Breast epithelium (tissue), 3 donors: Measurements from ENCODE around the gene MEPE.

ENCODE experiments used
- POLR2AphosphoS5 ChIP-seq, 3 donors: sonication (generic); formaldehyde crosslinking; IDR thresholded peaks; one replicate each; pipeline ENCODE4 v1.6.1; 2017; ENCODE audit warnings: antibody characterized with exemption in 3 of 3
- TF ChIP-seq, protein P1 (sequence below), 3 donors: fragments of 450-650 bp; IDR thresholded peaks; one replicate each; pipeline ENCODE4 v1.5.1; 2016 to 2017; ENCODE audit warnings: antibody characterized with exemption in 3 of 3, mild to moderate bottlenecking in 3 of 3, moderate library complexity in 3 of 3

GRCh38 chr4:87802858-87803257 is 29.9 kb upstream of the MEPE start:
- TF ChIP-seq, protein P1, sequence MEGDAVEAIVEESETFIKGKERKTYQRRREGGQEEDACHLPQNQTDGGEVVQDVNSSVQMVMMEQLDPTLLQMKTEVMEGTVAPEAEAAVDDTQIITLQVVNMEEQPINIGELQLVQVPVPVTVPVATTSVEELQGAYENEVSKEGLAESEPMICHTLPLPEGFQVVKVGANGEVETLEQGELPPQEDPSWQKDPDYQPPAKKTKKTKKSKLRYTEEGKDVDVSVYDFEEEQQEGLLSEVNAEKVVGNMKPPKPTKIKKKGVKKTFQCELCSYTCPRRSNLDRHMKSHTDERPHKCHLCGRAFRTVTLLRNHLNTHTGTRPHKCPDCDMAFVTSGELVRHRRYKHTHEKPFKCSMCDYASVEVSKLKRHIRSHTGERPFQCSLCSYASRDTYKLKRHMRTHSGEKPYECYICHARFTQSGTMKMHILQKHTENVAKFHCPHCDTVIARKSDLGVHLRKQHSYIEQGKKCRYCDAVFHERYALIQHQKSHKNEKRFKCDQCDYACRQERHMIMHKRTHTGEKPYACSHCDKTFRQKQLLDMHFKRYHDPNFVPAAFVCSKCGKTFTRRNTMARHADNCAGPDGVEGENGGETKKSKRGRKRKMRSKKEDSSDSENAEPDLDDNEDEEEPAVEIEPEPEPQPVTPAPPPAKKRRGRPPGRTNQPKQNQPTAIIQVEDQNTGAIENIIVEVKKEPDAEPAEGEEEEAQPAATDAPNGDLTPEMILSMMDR (IDR thresholded peaks at IDR 0.05): no peak
- TF ChIP-seq POLR2AphosphoS5 (IDR thresholded peaks at IDR 0.05): no peak
